SK-N-SH (cell line): ENCODE results near the gene EXD1.

Source experiments
- RCOR1 ChIP-seq: fragments of 150-350 bp; IDR thresholded peaks from 2 replicates; pipeline ENCODE4 v1.6.1; 2017; ENCODE audit warnings: antibody characterized with exemption, low read length
- TEAD4 ChIP-seq: IDR thresholded peaks from 2 replicates; pipeline ENCODE4 v1.4.0; 2012; ENCODE audit warnings: mild to moderate bottlenecking, borderline replicate concordance; ENCODE audit not compliant: insufficient read depth

DNA sequence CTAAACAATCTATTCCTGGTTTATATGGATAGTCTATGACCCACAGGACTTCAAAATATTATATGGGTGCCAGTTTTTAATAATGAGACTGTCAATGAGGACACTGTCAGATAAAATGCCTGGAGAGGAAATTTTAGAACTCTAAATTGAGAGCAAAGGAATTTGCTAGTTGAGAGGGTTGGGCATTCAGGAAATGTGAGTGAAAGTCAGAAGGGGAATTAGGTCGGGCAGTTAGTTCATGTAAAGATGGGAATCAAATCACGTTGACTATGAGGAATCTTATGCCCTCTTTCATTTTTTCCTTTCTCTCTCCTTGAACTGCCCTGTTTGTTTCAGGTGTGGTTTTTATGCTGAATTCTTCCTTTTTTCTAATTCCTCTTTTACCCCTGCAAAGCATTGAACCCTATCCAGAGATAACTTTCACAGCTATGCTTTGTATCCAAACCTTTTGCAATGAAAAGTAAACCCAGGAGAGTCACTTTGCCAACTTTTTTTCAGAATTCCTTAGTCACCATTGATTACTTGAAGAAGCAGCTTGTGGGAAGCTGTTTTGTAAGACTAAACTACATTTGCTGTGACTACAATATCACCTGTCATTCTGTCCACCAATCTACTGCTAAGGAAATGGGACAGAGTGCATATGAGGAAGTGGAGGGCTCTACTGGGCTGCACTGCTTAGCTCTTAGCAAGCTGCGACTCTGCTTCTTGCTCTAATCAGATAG is 28.4 kb upstream of the EXD1 start:
- no peak for TF ChIP-seq TEAD4
- TF ChIP-seq RCOR1 = no peak
